ENCODE data around the gene CR2. TPM values are rescaled to one million over a fixed set of nuclear protein-coding genes. Genes with fewer than 3 reads are reported as not detected.
"Not testable (repeated sequence)": the region's sequence is repeated elsewhere in the genome, so short reads cannot be mapped to it uniquely, and the experiment has no call there.

The CR2 gene
- total RNA-seq, 2 donors from 2014 or later, result not detected

- no peak overlapping the region for H3K27ac Mint-ChIP-seq
- H3K27me3 Mint-ChIP-seq, result peaks cover 21 to 27% of the 10 kb centered on the region in 2 donors
- H3K4me3 Mint-ChIP-seq, result no peak overlapping the region
- H3K9me3 Mint-ChIP-seq, result no peaks in the 10 kb centered on the region
- no peaks in the 10 kb centered on the region for H3K36me3 Mint-ChIP-seq
- DNase-seq (ENCODE audit: low spot score) (no peak), ATAC-seq (no peak)
- H3K4me1 Mint-ChIP-seq (ENCODE audit: low read depth in 2 of 2), result no peaks in the 10 kb centered on the region
Measured at GRCh38 chr1:207462535-207462934, 8.4 kb downstream of the CR2 start.

- Mint-ChIP-seq H3K27ac (no peak overlapping the region), H3K4me3 (no peak overlapping the region), H3K27me3 (peaks cover 21 to 28% of the 10 kb centered on the region in 2 donors), H3K4me1 (ENCODE audit: low read depth in 2 of 2) (no peaks in the 10 kb centered on the region), H3K9me3 (no peaks in the 10 kb centered on the region), H3K36me3 (no peaks in the 10 kb centered on the region)
- ATAC-seq, result no peak
- DNase-seq (ENCODE audit: low spot score), result no peak
Measured at GRCh38 chr1:207463021-207463420, 8.9 kb downstream of the CR2 start.

GRCh38 chr1:207463571-207463970, 9.4 kb downstream of the CR2 start:
- Mint-ChIP-seq H3K36me3 (no peaks in the 10 kb centered on the region), H3K4me3 (no peak overlapping the region)
- no peak for ATAC-seq

GRCh38 chr1:207470927-207471326, 16.8 kb downstream of the CR2 start:
- DNase-seq (ENCODE audit: low spot score), result no peak

More at GRCh38 chr1:207463571-207463970, 9.4 kb downstream of the CR2 start:
- peaks cover 24 to 28% of the 10 kb centered on the region in 2 donors for H3K27me3 Mint-ChIP-seq
- no peak overlapping the region for H3K27ac Mint-ChIP-seq
- no peaks in the 10 kb centered on the region for H3K4me1 Mint-ChIP-seq (ENCODE audit: low read depth in 2 of 2)
- no peaks in the 10 kb centered on the region for H3K9me3 Mint-ChIP-seq
- DNase-seq (ENCODE audit: low spot score), result no peak

GRCh38 chr1:207474210-207474609, 20.1 kb downstream of the CR2 start:
- no peak overlapping the region for H3K4me3 Mint-ChIP-seq
- DNase-seq (ENCODE audit: low spot score) (no peak), ATAC-seq (no peak)
- no peaks in the 10 kb centered on the region for H3K36me3 Mint-ChIP-seq
- H3K9me3 Mint-ChIP-seq, result no peaks in the 10 kb centered on the region
- no peak overlapping the region for H3K27ac Mint-ChIP-seq
- no peaks in the 10 kb centered on the region for H3K4me1 Mint-ChIP-seq (ENCODE audit: low read depth in 2 of 2)
- H3K27me3 Mint-ChIP-seq, result peaks cover 19 to 22% of the 10 kb centered on the region in 2 donors

More at GRCh38 chr1:207470927-207471326, 16.8 kb downstream of the CR2 start:
- Mint-ChIP-seq H3K27ac (no peak overlapping the region), H3K27me3 (peaks cover 19 to 24% of the 10 kb centered on the region in 2 donors), H3K4me3 (no peak overlapping the region), H3K9me3 (no peaks in the 10 kb centered on the region), H3K36me3 (no peaks in the 10 kb centered on the region), H3K4me1 (ENCODE audit: low read depth in 2 of 2) (no peaks in the 10 kb centered on the region)
- no peak for ATAC-seq

- peaks cover 25 to 40% of the 10 kb centered on the region in 2 donors for H3K27me3 Mint-ChIP-seq
- no peaks in the 10 kb centered on the region for H3K9me3 Mint-ChIP-seq
- DNase-seq (ENCODE audit: low spot score) (no peak), ATAC-seq (no peak)
- no peak overlapping the region for H3K4me3 Mint-ChIP-seq
- no peak overlapping the region for H3K27ac Mint-ChIP-seq
- H3K4me1 Mint-ChIP-seq (ENCODE audit: low read depth in 2 of 2), result no peaks in the 10 kb centered on the region
- H3K36me3 Mint-ChIP-seq, result no peaks in the 10 kb centered on the region
Measured at GRCh38 chr1:207486198-207486597, 32.1 kb downstream of the CR2 start.

- DNase-seq (ENCODE audit: low spot score) (no peak), ATAC-seq (no peak)
- H3K9me3 Mint-ChIP-seq, result no peaks in the 10 kb centered on the region
- peaks cover 21 to 35% of the 10 kb centered on the region in 2 donors for H3K27me3 Mint-ChIP-seq
- H3K4me3 Mint-ChIP-seq, result no peak overlapping the region
- H3K4me1 Mint-ChIP-seq (ENCODE audit: low read depth in 2 of 2), result no peaks in the 10 kb centered on the region
- H3K27ac Mint-ChIP-seq, result no peak overlapping the region
- H3K36me3 Mint-ChIP-seq, result no peaks in the 10 kb centered on the region
Measured at GRCh38 chr1:207487636-207488035, 33.5 kb downstream of the CR2 start.

GRCh38 chr1:207493212-207493611, 39.1 kb downstream of the CR2 start:
- Mint-ChIP-seq H3K4me1 (ENCODE audit: low read depth in 2 of 2) (peaks cover 4 to 5% of the 10 kb centered on the region in 2 donors), H3K27ac (no peak overlapping the region), H3K27me3 (peaks cover 21 to 31% of the 10 kb centered on the region in 2 donors), H3K4me3 (no peak overlapping the region), H3K9me3 (no peaks in the 10 kb centered on the region), H3K36me3 (no peaks in the 10 kb centered on the region)
- DNase-seq (ENCODE audit: low spot score) (no peak), ATAC-seq (no peak)

- ATAC-seq, result no peak
Measured at GRCh38 chr1:207494171-207494570, 40.0 kb downstream of the CR2 start.

GRCh38 chr1:207495281-207495680, 41.2 kb downstream of the CR2 start:
- DNase-seq (ENCODE audit: low spot score); H3K36me3 Mint-ChIP-seq; H3K9me3 Mint-ChIP-seq; H3K4me1 Mint-ChIP-seq (ENCODE audit: low read depth in 2 of 2); ATAC-seq: not testable (repeated sequence)
- Mint-ChIP-seq H3K27me3 (peaks cover 32 to 45% of the 10 kb centered on the region in 2 donors), H3K27ac (peak overlapping the region in 1 of 2 donors; percentile 21), H3K4me3 (peak overlapping the region; percentile 57)

More at GRCh38 chr1:207494171-207494570, 40.0 kb downstream of the CR2 start:
- H3K36me3 Mint-ChIP-seq, result no peaks in the 10 kb centered on the region
- H3K9me3 Mint-ChIP-seq, result no peaks in the 10 kb centered on the region
- H3K4me1 Mint-ChIP-seq (ENCODE audit: low read depth in 2 of 2), result peaks cover 4 to 5% of the 10 kb centered on the region in 2 donors
- no peak overlapping the region for H3K27ac Mint-ChIP-seq
- H3K4me3 Mint-ChIP-seq, result no peak overlapping the region
- no peak for DNase-seq (ENCODE audit: low spot score)
- H3K27me3 Mint-ChIP-seq, result peaks cover 26 to 40% of the 10 kb centered on the region in 2 donors

- Mint-ChIP-seq H3K4me1 (ENCODE audit: low read depth in 2 of 2) (peaks cover 4 to 5% of the 10 kb centered on the region in 2 donors), H3K27ac (peak within 1 kb of the TSS in 1 of 2 donors; percentile 21), H3K9me3 (no peaks in the 10 kb centered on the region), H3K36me3 (no peaks in the 10 kb centered on the region), H3K27me3 (peaks cover 35 to 44% of the 10 kb centered on the region in 2 donors), H3K4me3 (peak within 1 kb of the TSS; percentile 57)
- ATAC-seq (peak; percentile 67 to 69), DNase-seq (ENCODE audit: low spot score) (peak; percentile 61)
Measured at GRCh38 chr1:207495801-207496792, 42.0 kb downstream of the CR2 start, which contains the start of gene CR1. TSS of gene CR1 (plus strand) at chr1:207496157. CDS start at chr1:207496268, 111 bp downstream.

- Mint-ChIP-seq H3K4me1 (ENCODE audit: low read depth in 2 of 2) (peaks cover 4 to 5% of the 10 kb centered on the region in 2 donors), H3K4me3 (peak overlapping the region; percentile 13)
- ATAC-seq, result no peak
Measured at GRCh38 chr1:207497941-207498340, 43.8 kb downstream of the CR2 start.

GRCh38 chr1:207499573-207499972, 45.4 kb downstream of the CR2 start:
- peaks cover 49 to 68% of the 10 kb centered on the region in 2 donors for H3K27me3 Mint-ChIP-seq
- H3K27ac Mint-ChIP-seq, result no peak overlapping the region
- H3K4me1 Mint-ChIP-seq (ENCODE audit: low read depth in 2 of 2), result peaks cover 4 to 5% of the 10 kb centered on the region in 2 donors
- no peaks in the 10 kb centered on the region for H3K9me3 Mint-ChIP-seq
- ATAC-seq, result peak; percentile 74 to 81
- H3K36me3 Mint-ChIP-seq, result no peaks in the 10 kb centered on the region
- no peak overlapping the region for H3K4me3 Mint-ChIP-seq
- DNase-seq (ENCODE audit: low spot score), result no peak

More at GRCh38 chr1:207497941-207498340, 43.8 kb downstream of the CR2 start:
- Mint-ChIP-seq H3K9me3 (no peaks in the 10 kb centered on the region), H3K27me3 (peaks cover 41 to 57% of the 10 kb centered on the region in 2 donors), H3K27ac (no peak overlapping the region), H3K36me3 (no peaks in the 10 kb centered on the region)
- DNase-seq (ENCODE audit: low spot score), result no peak

- Mint-ChIP-seq H3K4me3 (no peak overlapping the region), H3K36me3 (no peaks in the 10 kb centered on the region), H3K27me3 (peaks cover 49 to 65% of the 10 kb centered on the region in 2 donors), H3K9me3 (no peaks in the 10 kb centered on the region), H3K4me1 (ENCODE audit: low read depth in 2 of 2) (peaks cover 4 to 5% of the 10 kb centered on the region in 2 donors), H3K27ac (no peak overlapping the region)
- no peak for DNase-seq (ENCODE audit: low spot score)
- no peak for ATAC-seq
Measured at GRCh38 chr1:207500306-207500705, 46.2 kb downstream of the CR2 start.

All from natural killer cell treated with Interleukin-12 subunit alpha and Interleukin-12 subunit beta and Interleukin-15 and Interleukin-18, amount 100 ng/mL, for 72 hours (primary cell).